Psoas muscle (tissue), 8 donors: ENCODE measurements around the gene PSMA2. TPM values are rescaled to one million over a fixed set of nuclear protein-coding genes. Genes with fewer than 3 reads are reported as not detected.
A peak's percentile ranks its signal among the peaks of the same experiment; 100 is the strongest.

Experiments
- ATAC-seq, 4 donors: fragments of 200-7000 bp; cut with Tn5 transposase; one replicate each; pipeline ENCODE4 v1.9.1; 2020; ENCODE audit warnings: moderate library complexity in 3 of 4, mild to moderate bottlenecking in 2 of 4
- DNase-seq, 2 donors: peaks; one replicate each; pipeline ENCODE4 v3.0.0-alpha.2; 2020
- H3K27ac ChIP-seq: fragments of 200-600 bp; one replicate; pipeline ENCODE4 v1.8.0; 2022
- H3K27me3 ChIP-seq, 3 donors: fragments of 200-600 bp in 1 of 3; one replicate each; pipeline versions ENCODE4 v1.6.1 to v1.8.0; 2013 to 2022; ENCODE audit warnings: low read length in 2 of 3, mild to moderate bottlenecking in 2 of 3, moderate library complexity in 1 of 3; ENCODE audit not compliant: insufficient read depth in 3 of 3
- H3K36me3 ChIP-seq, 2 donors: fragments of 200-600 bp in 1 of 2; one replicate each; pipeline versions ENCODE4 v1.6.1 to v1.8.0; 2013 to 2022; ENCODE audit warnings: low read depth in 1 of 2, mild to moderate bottlenecking in 1 of 2, moderate library complexity in 1 of 2; ENCODE audit not compliant: insufficient read depth in 1 of 2
- H3K4me1 ChIP-seq: fragments of 200-600 bp; one replicate; pipeline ENCODE4 v1.8.0; 2022
- H3K4me3 ChIP-seq: fragments of 200-600 bp; one replicate; pipeline ENCODE4 v1.8.0; 2022; ENCODE audit warnings: mild to moderate bottlenecking
- H3K9me3 ChIP-seq: fragments of 200-600 bp; one replicate; pipeline ENCODE4 v1.8.0; 2022
- WGBS, 3 donors: extraction: QIAGEN DNeasy Blood & Tissue Kit; methylation state at CpG; one replicate each; pipeline versions ENCODE4 v1.1.6 to v1.1.7; 2013; 5-methylcytosine and 5-hydroxymethylcytosine counted together
- intact Hi-C, 2 donors: fragments of 100-400 bp; cut with DNase I; formaldehyde crosslinking; loops; one replicate each; pipeline versions ENCODE4 v1.11.0 to v1.14.2; 2022
- polyA plus RNA-seq, 3 donors: library from polyadenylated mRNA; stranded (reverse); fragments of 200-250 nt; gene quantifications; one replicate each; pipeline ENCODE4 v1.2.3, GENCODE V29; 2013
- total RNA-seq, 4 donors: library from RNA; stranded (reverse); fragmentation: NEBNext Ultra II Directional in 2 of 4; extraction: Animal tissue kit (Norgen Biotek cat#: 25700) in 2 of 4; gene quantifications; one replicate each; pipeline versions ENCODE4 v1.2.1 to v1.2.4, GENCODE V29; 2021 to 2023
- TF ChIP-seq, protein P1 (sequence below): fragments of 200-600 bp; IDR thresholded peaks from one replicate; pipeline ENCODE4 v1.8.0; 2022; ENCODE audit warnings: antibody characterized with exemption
- donor health status: healthy with polysubstance abuse.
- donor health status: DM: no; HTN: no; CAD: no; lungs with moderate emphysema.
- donor health status: Bipolar disorder and iron deficiency.
- donor health status: healthy.
- donor health status: DM: yes; HTN: yes; CAD: no.
- donor health status: DM: no; HTN: no; CAD: no.
- donor health status: DM: no; HTN: no; CAD: no.
- donor health status: DM: yes; HTN: yes; CAD: no.

The PSMA2 gene
- total and polyA plus RNA-seq, 7 donors: 57.4 to 334 (median 145) TPM

DNA sequence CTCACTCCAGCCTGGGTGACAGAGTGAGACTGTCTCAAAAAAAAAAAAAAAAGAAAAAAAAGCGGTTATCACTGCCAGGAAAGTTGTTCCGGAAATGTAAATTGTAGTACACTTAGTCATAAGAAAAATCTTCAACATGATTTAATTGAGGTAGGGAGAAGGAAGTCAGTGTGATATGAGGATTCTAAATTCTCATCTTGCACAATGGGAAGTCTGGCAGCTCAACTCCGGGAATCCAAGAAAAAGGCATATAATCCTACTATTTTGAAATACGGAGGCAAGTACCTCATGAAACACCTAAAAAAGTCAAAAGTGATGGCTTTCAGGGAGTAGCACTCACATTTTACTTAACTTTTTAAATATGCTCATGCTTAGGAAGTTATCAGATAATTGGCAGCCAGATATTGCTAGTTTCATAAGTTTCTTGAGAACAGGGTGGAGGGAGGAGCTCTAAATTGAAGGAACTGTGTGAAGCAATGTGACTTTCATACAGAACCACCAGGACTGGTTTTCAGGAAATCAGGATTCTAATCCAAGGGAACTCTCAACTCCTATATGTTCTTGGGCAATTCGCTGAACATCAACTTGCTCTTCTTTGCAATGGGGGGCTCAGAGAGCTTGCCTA, 17.4 kb downstream of the PSMA2 start:
- H3K36me3 ChIP-seq: peaks cover 7 to 52% of the 10 kb centered on the region in 2 donors
- H3K9me3 ChIP-seq: no peaks in the 10 kb centered on the region
- intact Hi-C loops: no loop called here
- DNase-seq (no peak), ATAC-seq (no peak)
- no peak overlapping the region for H3K27ac ChIP-seq
- no peaks in the 10 kb centered on the region for H3K27me3 ChIP-seq
- H3K4me1 ChIP-seq: peaks cover 6% of the 10 kb centered on the region
- 51 to 61% (median 55%) methylated on average over 5 of the region's 5 CpGs for WGBS, 3 donors
- H3K4me3 ChIP-seq: no peak overlapping the region
- TF ChIP-seq, protein P1, sequence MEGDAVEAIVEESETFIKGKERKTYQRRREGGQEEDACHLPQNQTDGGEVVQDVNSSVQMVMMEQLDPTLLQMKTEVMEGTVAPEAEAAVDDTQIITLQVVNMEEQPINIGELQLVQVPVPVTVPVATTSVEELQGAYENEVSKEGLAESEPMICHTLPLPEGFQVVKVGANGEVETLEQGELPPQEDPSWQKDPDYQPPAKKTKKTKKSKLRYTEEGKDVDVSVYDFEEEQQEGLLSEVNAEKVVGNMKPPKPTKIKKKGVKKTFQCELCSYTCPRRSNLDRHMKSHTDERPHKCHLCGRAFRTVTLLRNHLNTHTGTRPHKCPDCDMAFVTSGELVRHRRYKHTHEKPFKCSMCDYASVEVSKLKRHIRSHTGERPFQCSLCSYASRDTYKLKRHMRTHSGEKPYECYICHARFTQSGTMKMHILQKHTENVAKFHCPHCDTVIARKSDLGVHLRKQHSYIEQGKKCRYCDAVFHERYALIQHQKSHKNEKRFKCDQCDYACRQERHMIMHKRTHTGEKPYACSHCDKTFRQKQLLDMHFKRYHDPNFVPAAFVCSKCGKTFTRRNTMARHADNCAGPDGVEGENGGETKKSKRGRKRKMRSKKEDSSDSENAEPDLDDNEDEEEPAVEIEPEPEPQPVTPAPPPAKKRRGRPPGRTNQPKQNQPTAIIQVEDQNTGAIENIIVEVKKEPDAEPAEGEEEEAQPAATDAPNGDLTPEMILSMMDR: no peak

DNA sequence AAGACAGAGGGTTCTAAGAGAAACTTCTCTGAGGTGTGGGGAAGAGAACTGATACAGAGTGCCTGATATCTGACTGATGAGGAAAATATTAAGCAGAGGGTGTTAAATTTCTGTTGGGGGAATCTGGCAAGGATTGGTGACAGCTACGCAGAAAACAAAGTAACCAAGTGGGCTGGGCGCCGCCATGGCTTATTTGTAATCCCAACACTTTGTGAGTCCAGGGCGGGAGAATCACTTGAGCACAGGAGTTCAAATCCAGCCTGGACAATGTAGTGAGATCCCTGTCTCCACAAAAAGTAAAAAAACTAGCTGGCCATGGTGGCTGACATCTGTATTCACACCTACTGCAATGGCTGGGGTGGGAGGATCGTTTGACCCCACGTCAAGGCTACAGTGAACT, 18.0 kb downstream of the PSMA2 start:
- H3K36me3 ChIP-seq: peaks cover 7 to 46% of the 10 kb centered on the region in 2 donors
- WGBS, 3 donors: 74 to 78% (median 74%) methylated on average over 6 of the region's 6 CpGs
- TF ChIP-seq, protein P1: no peak
- H3K4me1 ChIP-seq: peaks cover 6% of the 10 kb centered on the region
- no peaks in the 10 kb centered on the region for H3K27me3 ChIP-seq
- DNase-seq: no peak
- H3K9me3 ChIP-seq: no peaks in the 10 kb centered on the region
- intact Hi-C loops: no loop called here
- ATAC-seq: no peak
- no peak overlapping the region for H3K27ac ChIP-seq
- no peak overlapping the region for H3K4me3 ChIP-seq

DNA sequence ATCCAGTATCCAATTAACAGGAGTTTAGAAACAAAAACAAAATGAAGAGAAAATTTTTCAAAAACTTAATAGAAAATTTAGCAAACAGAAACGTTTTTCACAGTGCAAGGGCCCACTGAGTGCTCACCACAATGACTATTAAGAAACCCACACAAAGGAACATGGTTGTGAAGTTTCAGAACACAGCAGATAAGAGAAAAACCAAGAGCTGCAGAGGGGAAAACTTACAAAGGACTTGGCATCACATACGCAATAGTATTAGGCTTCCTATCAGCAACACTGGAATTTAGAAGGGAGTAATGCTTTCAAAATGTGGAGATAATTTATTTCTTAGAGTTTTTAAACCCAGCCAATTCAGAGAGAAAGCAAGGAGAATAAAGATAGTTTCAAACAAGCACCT, 18.4 kb downstream of the PSMA2 start:
- Histone ChIP-seq H3K36me3 (peaks cover 7 to 42% of the 10 kb centered on the region in 2 donors), H3K27me3 (no peaks in the 10 kb centered on the region), H3K4me3 (no peak overlapping the region), H3K4me1 (peaks cover 6% of the 10 kb centered on the region), H3K9me3 (no peaks in the 10 kb centered on the region), H3K27ac (no peak overlapping the region)
- 74 to 76% (median 74%) methylated on average over 2 of the region's 2 CpGs for WGBS, 3 donors
- no peak for DNase-seq
- intact Hi-C loops: no loop called here
- TF ChIP-seq, protein P1: no peak
- ATAC-seq: no peak

DNA sequence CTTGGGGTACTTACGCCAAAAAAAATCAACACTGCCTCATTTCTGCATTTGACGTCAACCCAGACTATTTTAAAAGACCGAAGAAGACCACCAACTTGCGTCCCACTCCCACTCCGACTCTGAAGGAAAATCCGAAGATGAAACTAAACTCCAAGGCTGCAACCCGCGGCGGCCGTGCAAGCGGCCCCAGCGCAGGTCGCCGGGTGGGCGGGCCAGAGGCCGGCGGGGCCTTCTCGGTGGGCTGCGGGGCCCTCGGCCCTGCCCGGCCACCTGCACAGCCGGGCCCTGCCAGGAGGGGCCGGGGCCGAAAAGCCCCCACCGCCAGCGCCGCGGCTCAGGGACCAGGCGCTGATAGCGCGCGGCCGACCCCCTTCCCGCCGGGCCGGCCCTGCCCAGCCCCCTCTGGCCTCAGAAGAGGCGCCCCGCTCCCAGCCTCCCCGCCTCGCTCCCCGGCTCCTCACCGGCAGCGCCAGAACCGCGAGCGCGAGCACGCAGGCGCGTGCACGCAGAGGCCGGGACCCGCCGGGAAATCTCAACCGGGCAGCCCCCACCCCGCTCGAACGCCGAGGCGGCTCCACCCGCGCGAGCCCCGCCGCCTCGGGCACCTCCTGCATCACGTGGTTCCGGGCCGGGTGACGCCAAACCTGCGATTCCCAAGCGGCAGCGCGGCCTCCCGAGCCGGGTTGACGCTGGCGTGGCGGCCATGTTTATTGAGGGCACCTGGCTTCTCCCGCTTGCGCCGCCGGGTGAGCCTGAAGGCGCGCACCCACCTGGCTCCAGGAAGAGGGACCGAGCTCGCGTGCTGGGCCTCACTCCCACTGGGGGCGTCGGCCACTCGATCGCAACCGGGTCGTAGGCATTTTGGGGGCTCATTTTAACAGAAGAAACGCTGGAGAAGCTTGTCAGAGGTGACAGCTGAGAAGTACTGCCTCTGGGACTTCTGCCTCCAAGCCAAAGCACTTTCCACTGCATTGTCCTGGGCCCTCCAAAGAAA, 20.2 kb downstream of the PSMA2 start, which contains the start of gene C7orf25:
Gene C7orf25 (minus strand): TSS at position 617 of the 994 bp plus-strand sequence. CDS start 1,170 bp downstream, outside the sequence.
- peaks cover 6% of the 10 kb centered on the region for H3K4me1 ChIP-seq
- H3K27me3 ChIP-seq: no peaks in the 10 kb centered on the region

More for the DNA sequence above, 20.2 kb downstream of the PSMA2 start, which contains the start of gene C7orf25:
- Histone ChIP-seq H3K36me3 (peaks cover 5 to 24% of the 10 kb centered on the region in 2 donors), H3K27ac (peak within 1 kb of the TSS; percentile 82), H3K4me3 (peak within 1 kb of the TSS; percentile 86), H3K9me3 (no peaks in the 10 kb centered on the region)
- peak; percentile 98 to 99 (median 98) for ATAC-seq
- 0 to 1% (median 1%) methylated on average over 75 to 95 of the region's 95 CpGs for WGBS, 3 donors
- peak; percentile 96 to 98 for DNase-seq
- TF ChIP-seq, protein P1: peak; percentile 7
- intact Hi-C loops: no loop called here
